ENCODE measurements around the gene CCDC201. TPM values are rescaled to one million over a fixed set of nuclear protein-coding genes. Genes with fewer than 3 reads are reported as not detected.
"Not testable (repeated sequence)": the region's sequence is repeated elsewhere in the genome, so short reads cannot be mapped to it uniquely, and the experiment has no call there.

CCDC201 gene
- total RNA-seq, 2 experiments from 2014 or later = not detected

DNA sequence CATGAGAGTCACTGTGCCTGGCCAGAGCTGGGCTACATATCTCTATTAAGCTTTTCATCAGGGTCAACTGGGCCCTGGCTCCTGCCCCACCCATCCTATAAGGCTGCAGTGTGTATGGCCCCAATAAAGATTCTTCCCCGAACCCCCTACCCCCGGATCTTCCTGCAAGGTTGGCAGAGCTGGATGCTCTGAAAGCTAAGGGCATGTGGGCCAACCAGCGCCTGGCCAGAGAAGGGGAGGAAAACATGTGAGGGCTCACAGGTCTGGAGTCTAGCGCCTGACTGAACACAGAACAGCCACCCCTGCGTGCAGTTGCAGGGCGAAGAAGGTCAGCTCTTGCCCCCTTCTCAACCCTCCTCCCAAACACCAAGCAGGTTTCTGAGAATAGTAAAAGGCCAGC is 24.1 kb downstream of the CCDC201 start:
- H3K9me3 Mint-ChIP-seq = not testable (repeated sequence)

DNA sequence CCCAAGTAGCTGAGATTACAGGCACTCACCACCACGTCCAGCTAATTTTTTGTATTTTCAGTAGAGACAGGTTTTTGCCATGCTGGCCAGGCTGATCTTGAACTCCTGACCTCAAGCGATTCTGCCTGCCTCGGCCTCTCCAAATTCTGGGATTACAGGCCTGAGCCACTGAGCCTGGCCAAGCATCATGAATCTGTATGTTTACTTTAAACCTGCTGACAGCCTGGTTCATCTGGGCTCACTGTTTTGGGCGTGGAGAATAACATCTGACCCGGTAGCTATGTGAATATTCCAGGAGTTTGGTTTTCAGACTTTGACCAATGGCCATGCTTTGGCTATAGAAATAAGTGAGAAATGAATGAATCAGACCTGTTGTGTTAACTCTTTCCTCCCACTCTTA is 26.3 kb downstream of the CCDC201 start:
- H3K27ac Mint-ChIP-seq; H3K27me3 Mint-ChIP-seq; H3K9me3 Mint-ChIP-seq; CTCF ChIA-PET; H3K36me3 Mint-ChIP-seq (ENCODE audit: low read depth); POLR2A ChIA-PET; H3K4me1 Mint-ChIP-seq; H3K4me3 Mint-ChIP-seq; DNase-seq: not testable (repeated sequence)

More for the DNA sequence above, 24.1 kb downstream of the CCDC201 start:
- POLR2A ChIA-PET; H3K36me3 Mint-ChIP-seq (ENCODE audit: low read depth); H3K4me1 Mint-ChIP-seq; H3K4me3 Mint-ChIP-seq; H3K27ac Mint-ChIP-seq; DNase-seq; H3K27me3 Mint-ChIP-seq; CTCF ChIA-PET: not testable (repeated sequence)

DNA sequence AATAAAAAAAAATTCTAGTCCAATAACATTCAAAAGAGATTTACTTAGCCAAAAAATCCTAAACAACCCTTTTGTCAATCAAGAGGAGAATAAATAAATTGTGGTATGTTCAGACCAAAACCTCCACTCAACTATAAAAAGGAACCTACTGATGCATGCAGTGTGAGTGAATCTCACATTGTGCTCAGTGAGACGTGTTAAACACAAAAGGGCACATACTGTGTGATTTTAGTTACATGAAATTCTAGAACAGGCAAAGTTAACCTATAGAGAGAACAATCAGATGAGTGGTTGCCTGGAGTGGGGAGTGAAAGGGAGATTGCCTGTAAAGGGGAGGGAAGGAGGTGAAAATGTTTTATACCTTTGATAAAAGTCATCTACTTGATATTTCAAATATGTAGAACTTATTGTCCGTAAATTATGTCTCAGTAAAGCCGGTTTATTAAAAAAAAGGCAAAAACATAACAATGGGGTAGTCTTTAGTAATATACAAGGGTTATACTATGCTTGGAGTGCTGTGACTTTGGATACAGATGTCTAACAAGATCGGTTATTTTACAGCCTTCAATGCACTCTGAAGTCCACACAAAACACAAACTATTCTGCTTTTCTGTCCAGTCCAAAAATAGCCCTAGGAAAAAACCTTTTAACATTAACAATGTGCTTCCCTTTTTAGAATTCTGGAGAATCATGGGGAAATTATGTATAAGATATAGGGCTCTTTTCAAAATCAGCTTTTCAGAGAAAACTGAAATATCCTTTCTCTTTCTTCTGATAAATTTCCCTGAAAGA is 30.8 kb downstream of the CCDC201 start:
- H3K27ac Mint-ChIP-seq, CTCF ChIA-PET, H3K4me3 Mint-ChIP-seq: not testable (repeated sequence)

DNA sequence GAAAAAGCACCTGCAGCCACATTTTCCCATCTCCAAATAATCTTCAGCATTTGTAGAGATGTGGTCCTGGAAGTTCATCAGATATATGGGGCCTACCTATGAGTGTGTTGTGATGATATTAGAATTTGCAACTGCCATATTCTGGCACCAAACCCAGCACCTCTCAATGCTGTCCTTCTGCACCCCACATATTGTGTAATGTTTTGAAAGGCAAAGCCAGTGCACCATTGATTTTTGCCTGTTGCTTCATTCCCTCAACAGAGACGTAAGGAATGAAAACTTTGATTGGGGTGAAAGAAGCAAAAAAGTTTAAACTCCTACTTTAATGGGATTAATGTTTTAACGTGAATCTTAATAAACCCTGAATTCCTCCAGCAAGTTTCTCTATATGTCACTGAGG is 34.0 kb downstream of the CCDC201 start:
- H3K27me3 Mint-ChIP-seq; H3K9me3 Mint-ChIP-seq; CTCF ChIA-PET; H3K27ac Mint-ChIP-seq; H3K36me3 Mint-ChIP-seq (ENCODE audit: low read depth); H3K4me1 Mint-ChIP-seq; POLR2A ChIA-PET; H3K4me3 Mint-ChIP-seq; DNase-seq: not testable (repeated sequence)

More for the DNA sequence above, 30.8 kb downstream of the CCDC201 start:
- H3K27me3 Mint-ChIP-seq; POLR2A ChIA-PET; H3K4me1 Mint-ChIP-seq; DNase-seq; H3K9me3 Mint-ChIP-seq; H3K36me3 Mint-ChIP-seq (ENCODE audit: low read depth): not testable (repeated sequence)

DNA sequence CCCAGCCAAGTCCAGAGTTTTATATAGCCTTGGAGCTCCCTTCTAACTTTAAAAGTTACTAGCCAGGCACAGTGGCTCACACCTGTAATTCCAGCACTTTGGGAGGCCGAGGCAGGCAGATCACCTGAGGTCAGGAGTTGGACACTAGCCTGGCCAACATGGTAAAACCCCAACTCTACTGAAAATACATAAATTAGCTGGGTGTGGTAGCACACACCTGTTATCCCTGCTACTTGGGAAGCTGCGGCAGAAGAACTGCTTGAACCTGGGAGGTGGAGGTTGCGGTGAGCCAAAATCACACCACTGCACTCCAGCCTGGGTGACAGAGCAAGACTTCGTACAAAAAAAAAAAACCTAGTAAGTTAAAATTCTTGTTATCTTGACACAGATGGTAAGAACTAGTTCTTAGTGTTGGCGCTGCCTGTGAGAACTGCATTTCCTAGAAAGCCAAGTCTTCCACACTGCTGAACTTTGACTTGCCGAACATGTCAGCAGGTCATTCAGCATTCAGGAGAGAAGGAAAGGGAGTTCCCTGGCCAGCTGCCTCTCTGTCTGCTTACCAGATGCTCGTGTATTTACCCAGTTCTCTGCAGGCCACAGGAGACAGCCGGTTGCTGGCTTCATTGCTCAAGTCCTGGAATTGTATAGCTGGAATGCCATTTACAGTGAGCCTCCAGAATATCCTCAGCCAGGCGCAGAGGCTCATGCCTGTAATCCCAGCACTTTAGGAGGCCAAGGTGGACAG is 40.3 kb downstream of the CCDC201 start:
- H3K4me3 Mint-ChIP-seq; H3K36me3 Mint-ChIP-seq (ENCODE audit: low read depth); H3K9me3 Mint-ChIP-seq; H3K4me1 Mint-ChIP-seq; H3K27ac Mint-ChIP-seq; DNase-seq; H3K27me3 Mint-ChIP-seq; CTCF ChIA-PET; POLR2A ChIA-PET: not testable (repeated sequence)

DNA sequence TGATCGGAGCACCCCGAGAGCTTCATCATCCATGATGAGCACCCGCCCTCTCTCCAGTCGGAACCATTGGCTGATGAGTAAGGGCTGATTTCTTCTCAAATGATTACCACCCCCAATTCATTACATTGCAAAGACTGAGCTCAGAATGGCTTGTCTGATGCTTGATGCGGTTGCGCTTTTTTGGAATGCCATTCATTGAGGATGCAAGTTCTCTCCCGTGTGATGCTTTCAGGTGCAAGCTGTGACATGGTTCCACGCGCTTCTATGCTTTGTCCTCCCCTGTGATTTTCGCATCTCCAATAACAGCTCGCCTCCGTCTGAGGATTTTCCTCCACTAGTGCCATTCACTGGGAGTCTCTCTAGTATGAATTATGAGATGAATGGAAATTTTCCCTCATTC is 43.0 kb downstream of the CCDC201 start:
- H3K36me3 Mint-ChIP-seq (ENCODE audit: low read depth); H3K27me3 Mint-ChIP-seq; POLR2A ChIA-PET; CTCF ChIA-PET; DNase-seq; H3K4me3 Mint-ChIP-seq; H3K4me1 Mint-ChIP-seq; H3K27ac Mint-ChIP-seq; H3K9me3 Mint-ChIP-seq: not testable (repeated sequence)

DNA sequence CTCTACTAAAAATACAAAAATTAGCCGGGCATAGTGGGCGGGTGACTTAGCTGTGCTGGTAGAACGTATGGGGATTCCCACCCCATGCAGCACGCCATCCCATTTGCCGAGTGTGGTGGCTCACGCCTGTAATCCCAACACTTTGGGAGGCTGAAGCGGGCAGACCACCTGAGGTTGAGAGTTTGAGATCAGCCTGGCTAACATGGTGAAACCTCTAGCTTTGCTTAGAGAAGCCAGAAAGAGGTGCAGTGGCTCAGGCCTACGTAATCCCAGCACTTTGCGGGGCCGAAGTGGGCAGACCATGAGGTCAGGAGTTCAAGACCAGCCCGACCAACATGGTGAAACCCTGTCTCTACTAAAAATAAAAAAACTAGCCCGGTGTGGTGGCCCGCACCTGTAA is 45.2 kb downstream of the CCDC201 start:
- H3K4me1 Mint-ChIP-seq; H3K9me3 Mint-ChIP-seq; DNase-seq; H3K27ac Mint-ChIP-seq; POLR2A ChIA-PET; CTCF ChIA-PET; H3K4me3 Mint-ChIP-seq; H3K36me3 Mint-ChIP-seq (ENCODE audit: low read depth); H3K27me3 Mint-ChIP-seq: not testable (repeated sequence)

DNA sequence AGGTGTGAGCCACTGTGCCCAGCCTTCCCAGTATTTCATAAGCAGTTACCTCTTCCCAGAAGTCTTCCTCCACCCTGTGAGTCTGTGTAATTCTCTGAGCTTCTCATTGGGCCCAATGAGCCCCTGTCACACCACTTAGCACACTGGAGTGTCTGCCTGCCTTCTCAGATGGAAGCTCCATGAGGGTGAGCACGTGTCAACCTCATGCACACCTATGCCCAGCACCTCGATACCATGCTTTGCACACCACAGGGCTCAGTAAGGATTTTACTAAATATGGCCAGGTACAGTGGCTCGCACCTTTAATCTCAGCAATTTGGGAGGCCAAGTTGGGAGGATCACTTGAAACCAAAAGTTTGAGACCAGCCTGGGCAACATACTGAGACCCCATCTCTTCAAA is 46.3 kb downstream of the CCDC201 start:
- POLR2A ChIA-PET; H3K27me3 Mint-ChIP-seq; DNase-seq; H3K4me3 Mint-ChIP-seq; H3K27ac Mint-ChIP-seq; H3K4me1 Mint-ChIP-seq; CTCF ChIA-PET; H3K9me3 Mint-ChIP-seq; H3K36me3 Mint-ChIP-seq (ENCODE audit: low read depth): not testable (repeated sequence)

DNA sequence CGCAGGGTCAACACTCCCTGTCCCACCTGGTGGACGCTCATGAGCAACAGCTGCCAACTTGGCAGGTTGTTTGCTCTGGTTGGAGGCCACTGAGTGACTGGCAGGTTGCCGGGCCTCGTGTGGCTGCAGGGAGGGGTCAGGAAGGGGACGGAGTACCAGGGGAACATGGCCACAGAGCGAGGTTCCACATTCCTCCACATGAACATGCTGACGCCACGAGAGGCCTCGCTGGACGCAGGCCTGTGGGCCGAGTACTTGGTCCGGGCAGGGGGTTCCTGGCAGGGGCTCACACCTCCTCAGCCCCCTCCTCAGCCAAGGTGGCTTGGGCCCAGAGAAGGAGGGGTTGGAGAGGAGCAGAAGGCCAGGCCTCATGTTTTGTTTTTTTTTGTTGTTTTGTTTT is 54.1 kb downstream of the CCDC201 start:
- H3K27ac Mint-ChIP-seq; POLR2A ChIA-PET; H3K4me1 Mint-ChIP-seq; H3K27me3 Mint-ChIP-seq; H3K4me3 Mint-ChIP-seq; CTCF ChIA-PET; DNase-seq; H3K9me3 Mint-ChIP-seq; H3K36me3 Mint-ChIP-seq (ENCODE audit: low read depth): not testable (repeated sequence)

DNA sequence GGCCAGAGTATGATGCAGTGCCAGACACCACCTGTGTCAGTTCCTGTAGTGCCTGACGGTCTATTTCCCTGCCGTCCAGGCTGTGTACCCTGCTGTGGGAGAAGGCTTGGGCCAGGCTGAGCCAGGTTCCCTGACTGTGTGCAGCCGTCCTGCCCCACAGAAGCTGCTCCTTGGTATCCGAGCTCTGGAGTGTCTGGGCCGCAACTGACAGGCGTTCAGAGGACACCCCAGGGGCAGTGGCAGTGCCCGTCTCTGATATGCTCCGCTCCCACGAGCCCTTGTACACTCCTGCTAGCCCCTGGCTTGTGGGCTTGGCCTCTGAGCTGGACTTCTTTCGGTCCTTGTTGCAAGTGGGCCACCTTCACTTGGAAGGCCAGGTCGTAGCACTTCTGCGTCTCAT is 55.0 kb downstream of the CCDC201 start:
- POLR2A ChIA-PET; H3K4me1 Mint-ChIP-seq; DNase-seq; H3K36me3 Mint-ChIP-seq (ENCODE audit: low read depth); H3K27me3 Mint-ChIP-seq; H3K9me3 Mint-ChIP-seq; H3K27ac Mint-ChIP-seq; CTCF ChIA-PET; H3K4me3 Mint-ChIP-seq: not testable (repeated sequence)

DNA sequence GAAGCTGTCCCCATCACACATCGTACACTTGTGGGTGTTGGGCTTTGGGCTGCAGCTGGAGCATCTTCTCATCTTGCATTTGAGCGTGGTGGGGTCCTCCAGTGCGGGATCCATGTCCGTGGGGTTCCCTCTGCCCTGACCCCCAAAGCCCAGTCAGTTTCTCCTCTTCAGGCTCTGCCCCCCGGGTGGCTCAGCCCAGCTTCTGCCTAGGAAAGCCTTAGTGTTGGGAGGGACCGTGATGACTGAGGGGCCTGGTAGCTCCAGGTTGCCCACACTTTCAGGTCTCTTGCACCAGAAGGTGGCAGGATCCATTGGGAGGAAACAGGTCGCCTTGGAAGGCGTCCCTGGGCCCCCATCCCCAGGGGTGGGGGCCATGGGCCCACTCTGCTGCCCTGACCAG is 55.9 kb downstream of the CCDC201 start:
- POLR2A ChIA-PET; CTCF ChIA-PET; H3K27me3 Mint-ChIP-seq; H3K9me3 Mint-ChIP-seq; H3K27ac Mint-ChIP-seq; H3K4me3 Mint-ChIP-seq; DNase-seq; H3K4me1 Mint-ChIP-seq; H3K36me3 Mint-ChIP-seq (ENCODE audit: low read depth): not testable (repeated sequence)

DNA sequence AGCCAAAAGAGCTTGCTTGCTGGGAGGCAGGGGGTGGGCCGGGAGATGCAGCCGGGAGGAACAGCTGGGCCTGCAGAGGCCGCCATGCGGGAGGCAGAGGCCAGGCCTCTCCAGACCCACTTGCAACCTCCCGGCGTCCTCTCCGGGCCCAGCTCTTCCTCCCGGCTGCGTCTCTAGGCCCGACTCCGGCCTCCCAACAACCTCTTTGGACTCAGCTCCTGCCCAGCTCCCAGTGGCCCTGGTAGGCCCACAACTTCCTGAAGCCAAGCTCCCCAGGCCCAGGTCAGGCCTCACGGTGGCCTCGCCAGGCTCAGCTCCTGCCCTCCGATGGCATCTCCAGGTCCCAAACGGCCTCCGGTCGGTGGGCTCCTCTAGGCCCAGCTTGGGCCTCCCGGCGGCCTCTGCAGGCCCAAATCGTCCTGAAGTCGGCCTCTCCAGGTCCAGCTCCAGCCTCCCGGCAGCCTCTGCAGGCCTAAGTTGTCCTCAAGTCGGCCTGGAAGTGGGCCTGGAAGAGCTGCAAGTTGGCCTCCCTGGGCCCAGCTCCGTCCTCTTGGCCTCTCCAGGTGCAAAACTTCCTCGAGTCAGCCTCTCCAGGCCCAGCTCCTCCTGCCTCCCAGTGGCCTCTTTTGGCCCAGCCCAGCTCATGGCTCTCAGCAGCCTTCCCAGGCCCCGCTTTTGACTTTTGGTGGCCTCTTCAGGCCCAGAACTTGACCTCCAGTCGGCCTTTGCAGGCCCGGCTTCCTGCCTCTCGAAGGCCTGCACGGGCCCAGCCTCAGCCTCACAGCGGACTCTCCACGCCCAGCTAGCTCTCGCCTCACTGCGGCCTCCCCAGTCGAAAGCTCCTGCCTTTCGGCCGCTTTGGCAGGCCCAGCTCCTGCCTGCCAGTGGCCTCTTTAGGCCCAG is 58.4 kb downstream of the CCDC201 start:
- CTCF ChIA-PET, POLR2A ChIA-PET: not testable (repeated sequence)

DNA sequence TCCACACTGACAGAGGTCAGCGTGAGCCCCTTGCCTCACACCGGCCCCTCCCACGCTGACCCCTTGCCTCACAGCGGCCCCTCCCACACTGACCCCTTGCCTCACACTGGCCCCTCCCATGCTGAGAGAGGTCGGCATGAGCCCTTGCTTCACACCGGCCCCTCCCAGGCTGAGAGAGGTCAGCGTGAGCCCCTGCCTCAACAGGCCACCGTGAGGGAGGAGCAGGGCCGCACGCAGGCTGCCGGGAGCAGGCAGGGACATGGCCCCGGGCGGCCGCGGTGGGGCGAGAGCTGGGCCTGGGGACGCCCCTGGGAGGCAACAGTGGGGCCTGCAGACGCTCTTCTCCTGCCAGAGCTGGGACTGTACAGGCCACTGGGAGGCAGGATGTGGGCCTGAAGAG is 59.1 kb downstream of the CCDC201 start:
- H3K4me1 Mint-ChIP-seq; H3K27me3 Mint-ChIP-seq; H3K4me3 Mint-ChIP-seq; H3K9me3 Mint-ChIP-seq; CTCF ChIA-PET; H3K36me3 Mint-ChIP-seq (ENCODE audit: low read depth); H3K27ac Mint-ChIP-seq; POLR2A ChIA-PET; DNase-seq: not testable (repeated sequence)

More for the DNA sequence above, 58.4 kb downstream of the CCDC201 start:
- not testable (repeated sequence) for H3K4me3 Mint-ChIP-seq; H3K27ac Mint-ChIP-seq; H3K36me3 Mint-ChIP-seq (ENCODE audit: low read depth); DNase-seq; H3K4me1 Mint-ChIP-seq; H3K27me3 Mint-ChIP-seq; H3K9me3 Mint-ChIP-seq
